RWPE2 (cell line): ENCODE data around the gene MAP2K5.

Experiments used
- ATAC-seq: fragments of 200-7000 bp; cut with Tn5 transposase; 3 replicates; pipeline ENCODE4 v1.9.1; 2021; ENCODE audit warnings: low read depth
- DNase-seq: peaks from one replicate; pipeline ENCODE4 v3.0.0-alpha.2; 2020; ENCODE audit warnings: low spot score
- H3K27ac ChIP-seq: fragments of 450-650 bp; 2 replicates; pipeline ENCODE4 v1.5.1; 2017; ENCODE audit warnings: mild to moderate bottlenecking; ENCODE audit not compliant: poor library complexity, severe bottlenecking
- H3K27me3 ChIP-seq: fragments of 250-450 bp; sonication (Bioruptor Pico); 2 replicates; pipeline ENCODE4 v1.5.1; 2021; ENCODE audit warnings: mild to moderate bottlenecking, moderate library complexity; ENCODE audit not compliant: insufficient read depth, poor library complexity, severe bottlenecking
- H3K36me3 ChIP-seq: fragments of 250-450 bp; sonication (Bioruptor Pico); 2 replicates; pipeline ENCODE4 v1.5.1; 2020; ENCODE audit warnings: low read depth, mild to moderate bottlenecking, moderate library complexity
- H3K4me1 ChIP-seq: fragments of 250-450 bp; sonication (Bioruptor Pico); 2 replicates; pipeline ENCODE4 v1.5.1; 2021; ENCODE audit warnings: mild to moderate bottlenecking, moderate library complexity; ENCODE audit not compliant: insufficient read depth, poor library complexity, severe bottlenecking
- H3K4me3 ChIP-seq: fragments of 250-450 bp; sonication (Bioruptor Pico); 2 replicates; pipeline ENCODE4 v1.5.1; 2021; ENCODE audit warnings: mild to moderate bottlenecking, moderate library complexity; ENCODE audit not compliant: severe bottlenecking
- H3K9me3 ChIP-seq: fragments of 250-450 bp; sonication (Bioruptor Pico); 2 replicates; pipeline ENCODE4 v1.5.1; 2021; ENCODE audit warnings: mild to moderate bottlenecking, moderate library complexity; ENCODE audit not compliant: severe bottlenecking
- TF ChIP-seq, protein P1 (sequence below): fragments of 450-650 bp; IDR thresholded peaks from one replicate; pipeline ENCODE4 v1.5.1; 2017; ENCODE audit warnings: mild to moderate bottlenecking, moderate library complexity; ENCODE audit not compliant: poor library complexity, severe bottlenecking

The MAP2K5 gene

DNA sequence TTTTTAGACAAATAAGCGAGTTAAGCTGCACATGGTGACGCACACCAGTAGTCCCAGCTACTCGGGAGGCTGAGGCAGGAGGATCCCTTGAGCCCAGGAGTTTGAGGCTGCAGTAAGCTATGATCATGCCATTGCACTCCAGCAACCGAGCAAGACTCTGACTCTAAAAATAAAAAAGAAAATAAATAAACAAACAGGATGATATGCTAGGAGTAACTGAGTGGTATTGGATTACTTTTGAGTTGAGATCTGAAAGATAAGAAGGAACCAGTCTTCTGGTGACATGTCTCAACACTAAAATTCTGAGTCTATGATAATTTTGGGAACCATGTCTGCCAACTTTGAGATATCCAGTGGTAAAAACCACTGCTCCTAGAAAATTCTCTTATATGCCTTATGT, 173.7 kb downstream of the MAP2K5 start:
- H3K4me3 ChIP-seq = no peak overlapping the region
- no peak for DNase-seq
- no peaks in the 10 kb centered on the region for H3K4me1 ChIP-seq
- H3K27me3 ChIP-seq = no peaks in the 10 kb centered on the region
- H3K9me3 ChIP-seq = no peaks in the 10 kb centered on the region
- TF ChIP-seq, protein P1, sequence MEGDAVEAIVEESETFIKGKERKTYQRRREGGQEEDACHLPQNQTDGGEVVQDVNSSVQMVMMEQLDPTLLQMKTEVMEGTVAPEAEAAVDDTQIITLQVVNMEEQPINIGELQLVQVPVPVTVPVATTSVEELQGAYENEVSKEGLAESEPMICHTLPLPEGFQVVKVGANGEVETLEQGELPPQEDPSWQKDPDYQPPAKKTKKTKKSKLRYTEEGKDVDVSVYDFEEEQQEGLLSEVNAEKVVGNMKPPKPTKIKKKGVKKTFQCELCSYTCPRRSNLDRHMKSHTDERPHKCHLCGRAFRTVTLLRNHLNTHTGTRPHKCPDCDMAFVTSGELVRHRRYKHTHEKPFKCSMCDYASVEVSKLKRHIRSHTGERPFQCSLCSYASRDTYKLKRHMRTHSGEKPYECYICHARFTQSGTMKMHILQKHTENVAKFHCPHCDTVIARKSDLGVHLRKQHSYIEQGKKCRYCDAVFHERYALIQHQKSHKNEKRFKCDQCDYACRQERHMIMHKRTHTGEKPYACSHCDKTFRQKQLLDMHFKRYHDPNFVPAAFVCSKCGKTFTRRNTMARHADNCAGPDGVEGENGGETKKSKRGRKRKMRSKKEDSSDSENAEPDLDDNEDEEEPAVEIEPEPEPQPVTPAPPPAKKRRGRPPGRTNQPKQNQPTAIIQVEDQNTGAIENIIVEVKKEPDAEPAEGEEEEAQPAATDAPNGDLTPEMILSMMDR = no peak
- 0 out of 2 replicates have a peak, but pooled peaks cover 2% of the 10 kb centered on the region for H3K36me3 ChIP-seq
- no peak overlapping the region for H3K27ac ChIP-seq
- no peak for ATAC-seq

DNA sequence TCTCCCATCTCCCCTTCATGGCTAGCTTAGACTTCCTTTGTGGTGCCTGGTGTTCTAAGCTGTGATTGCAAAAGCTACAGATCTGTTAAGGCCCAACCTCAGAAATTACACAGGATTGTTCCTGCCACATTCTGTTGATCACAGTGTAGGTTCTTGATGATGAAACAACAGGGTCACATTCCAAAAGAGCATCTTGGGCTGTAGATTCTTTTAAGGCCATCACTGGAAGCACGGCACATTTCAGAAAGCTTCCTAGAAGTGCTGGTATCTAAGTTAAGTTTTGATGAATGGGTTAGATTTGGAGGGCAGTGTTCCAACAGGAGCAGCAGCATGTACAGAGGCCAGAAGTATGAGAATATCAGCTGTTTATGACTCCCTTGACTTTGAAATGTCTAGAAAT, 175.3 kb downstream of the MAP2K5 start:
- no peak for DNase-seq
- H3K9me3 ChIP-seq = no peaks in the 10 kb centered on the region
- no peak overlapping the region for H3K27ac ChIP-seq
- ATAC-seq = no peak
- no peaks in the 10 kb centered on the region for H3K36me3 ChIP-seq
- no peak overlapping the region for H3K4me3 ChIP-seq
- H3K4me1 ChIP-seq = no peaks in the 10 kb centered on the region
- TF ChIP-seq, protein P1 = no peak
- H3K27me3 ChIP-seq = no peaks in the 10 kb centered on the region

DNA sequence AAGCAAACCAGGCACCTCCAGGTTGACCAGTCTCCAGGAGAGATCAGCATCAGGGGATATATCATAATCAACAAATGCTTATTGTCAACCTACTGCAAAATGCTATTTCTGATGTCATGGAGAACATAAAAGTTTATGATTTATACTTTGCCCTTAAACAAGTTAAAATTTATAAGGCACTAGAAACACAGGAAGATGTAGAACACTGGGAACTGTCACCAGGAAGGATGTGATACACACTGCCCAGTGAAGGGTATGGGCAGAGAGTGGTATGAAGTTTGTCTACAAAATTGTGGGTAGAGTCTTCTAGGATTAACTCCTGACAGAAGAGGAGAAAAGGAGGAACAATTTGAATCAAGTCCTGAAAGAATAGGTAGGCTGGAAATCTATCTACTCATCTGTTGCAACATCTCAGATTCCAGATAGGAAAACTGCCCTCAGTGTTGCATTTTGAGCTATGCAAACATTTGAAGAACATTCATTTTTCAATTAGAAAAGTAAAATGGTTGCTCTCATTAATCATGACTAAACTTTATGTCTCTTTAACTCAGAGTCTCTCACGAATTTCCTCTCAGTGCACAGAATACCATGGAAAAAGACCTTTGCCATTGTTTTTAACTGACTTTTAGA, 176.9 kb downstream of the MAP2K5 start:
- no peaks in the 10 kb centered on the region for H3K36me3 ChIP-seq
- ATAC-seq (no peak), DNase-seq (no peak)
- no peaks in the 10 kb centered on the region for H3K4me1 ChIP-seq
- no peaks in the 10 kb centered on the region for H3K9me3 ChIP-seq
- H3K27ac ChIP-seq = no peak overlapping the region
- no peak overlapping the region for H3K4me3 ChIP-seq
- H3K27me3 ChIP-seq = no peaks in the 10 kb centered on the region
- TF ChIP-seq, protein P1 = no peak

DNA sequence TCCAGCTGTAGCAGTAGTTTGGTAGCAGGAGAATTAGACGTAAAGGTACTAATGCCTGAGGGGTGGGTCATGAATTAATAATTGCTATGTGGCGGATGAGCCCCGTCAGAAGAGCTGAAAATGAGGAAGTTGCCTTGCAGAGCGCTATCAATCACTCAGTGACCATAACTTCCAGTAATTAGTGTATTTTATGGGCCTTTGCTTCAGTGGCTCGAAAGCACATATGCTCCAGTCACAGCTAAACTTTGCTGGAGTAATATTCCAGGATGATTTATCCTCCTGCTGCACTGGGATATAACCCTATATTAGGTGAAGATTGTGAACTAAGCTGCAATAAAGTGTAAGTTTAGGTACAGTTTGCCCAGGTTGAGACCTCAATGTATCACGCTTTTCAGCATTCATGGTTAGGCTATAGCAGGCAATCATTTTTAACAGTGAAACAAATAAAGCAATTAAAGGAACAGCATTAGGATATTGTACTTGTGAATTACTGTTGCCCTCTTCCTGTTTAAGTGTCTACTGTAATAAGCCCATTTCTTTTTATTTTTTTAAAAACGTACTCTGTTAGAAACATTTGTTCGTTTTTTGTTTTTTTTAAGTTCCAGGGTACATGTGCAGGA, 178.2 kb downstream of the MAP2K5 start:
- no peaks in the 10 kb centered on the region for H3K9me3 ChIP-seq
- ATAC-seq (no peak), DNase-seq (no peak)
- TF ChIP-seq, protein P1 = no peak
- H3K27ac ChIP-seq = no peak overlapping the region
- no peaks in the 10 kb centered on the region for H3K36me3 ChIP-seq
- no peak overlapping the region for H3K4me3 ChIP-seq
- H3K27me3 ChIP-seq = no peaks in the 10 kb centered on the region
- H3K4me1 ChIP-seq = no peaks in the 10 kb centered on the region

DNA sequence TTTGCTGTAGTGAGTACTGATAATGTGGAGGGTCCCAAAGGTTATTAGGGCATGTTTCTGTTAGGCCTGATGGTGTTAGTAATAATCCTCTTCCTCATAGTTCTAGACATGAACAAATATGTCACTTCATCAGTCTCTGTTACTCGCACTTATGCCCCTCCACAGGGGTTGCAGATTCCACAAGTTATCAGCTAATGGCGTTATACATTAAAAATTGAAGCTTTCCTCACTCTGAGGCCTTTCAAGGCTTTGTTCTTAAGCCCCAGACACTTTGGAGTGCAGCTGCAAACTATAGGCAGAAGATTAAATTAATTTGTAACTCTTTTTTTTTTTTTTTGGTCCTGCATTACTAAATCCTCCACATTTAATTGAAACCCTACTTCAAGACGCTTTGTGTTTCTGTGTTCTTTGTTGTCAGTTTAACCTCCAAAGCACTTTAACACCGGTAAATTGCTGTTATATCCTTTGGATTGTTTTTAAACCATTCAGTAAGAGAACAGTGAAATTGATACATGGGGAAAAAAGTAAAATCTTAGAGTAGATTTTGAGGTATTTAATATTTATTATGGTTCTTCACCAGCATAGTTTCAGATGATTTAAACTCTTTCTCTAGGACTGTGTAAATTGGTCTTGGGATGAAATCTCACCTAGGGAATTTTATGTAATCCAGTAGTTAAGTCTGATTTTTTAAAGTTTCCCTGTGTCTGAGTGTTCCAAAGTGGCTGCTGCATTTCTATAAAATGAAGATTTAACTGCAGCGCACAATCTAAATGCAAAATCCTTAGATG, 179.7 kb downstream of the MAP2K5 start:
- H3K9me3 ChIP-seq = no peaks in the 10 kb centered on the region
- no peak overlapping the region for H3K4me3 ChIP-seq
- TF ChIP-seq, protein P1 = no peak
- H3K4me1 ChIP-seq = no peaks in the 10 kb centered on the region
- no peak overlapping the region for H3K27ac ChIP-seq
- H3K36me3 ChIP-seq = no peaks in the 10 kb centered on the region
- ATAC-seq = no peak
- no peaks in the 10 kb centered on the region for H3K27me3 ChIP-seq
- no peak for DNase-seq
